Measurements from ENCODE around the gene NTRK3. TPM values are rescaled to one million over a fixed set of nuclear protein-coding genes. Genes with fewer than 3 reads are reported as not detected.

Gene NTRK3
- total and polyA plus RNA-seq, 2 of the 8 experiments (the other 6 are each of a cell fraction or from before 2014, with no cell fraction given) = 4.5 to 6.8 TPM

DNA sequence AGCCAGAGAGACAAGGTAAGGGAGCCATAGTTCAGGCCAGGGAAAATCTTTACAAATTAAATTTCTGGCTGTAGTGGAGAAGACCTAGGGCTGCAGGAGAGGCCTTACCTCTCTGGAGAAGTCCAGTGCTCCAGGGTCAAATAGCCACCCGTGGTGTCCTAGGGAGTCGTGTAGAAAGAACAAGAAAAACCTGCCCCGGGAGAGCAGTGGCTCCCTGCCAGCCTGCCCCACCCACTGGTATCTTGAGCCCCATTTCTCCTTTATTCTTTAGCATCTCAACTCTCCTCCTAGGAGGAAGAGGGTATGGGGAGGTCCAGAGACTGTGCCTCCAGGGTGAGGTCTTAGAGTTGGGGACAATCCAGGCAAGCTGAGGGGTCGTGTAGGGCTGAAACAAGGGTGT, 32.1 kb upstream of the NTRK3 start (continued):
- TF ChIP-seq BACH1 (IDR thresholded peaks at IDR 0.05; ENCODE audit: low read length) = no peak
